Measurements from ENCODE around the gene SNRNP40.

The SNRNP40 gene

GRCh38 chr1:31227891-31228568 lies 68.6 kb downstream of the SNRNP40 start:
- no peak for DNase-seq

- no peak for DNase-seq
Observed at GRCh38 chr1:31224068-31224467, 72.5 kb downstream of the SNRNP40 start.

- no peak for DNase-seq
Observed at GRCh38 chr1:31222176-31222575, 74.4 kb downstream of the SNRNP40 start.

GRCh38 chr1:31221072-31221471 lies 75.5 kb downstream of the SNRNP40 start:
- DNase-seq, result no peak

- no peak for DNase-seq
Observed at GRCh38 chr1:31219489-31219888, 77.1 kb downstream of the SNRNP40 start.

GRCh38 chr1:31218705-31219104 lies 77.9 kb downstream of the SNRNP40 start:
- no peak for DNase-seq

GRCh38 chr1:31216016-31216415 lies 80.6 kb downstream of the SNRNP40 start:
- no peak for DNase-seq

GRCh38 chr1:31215065-31215570 lies 81.5 kb downstream of the SNRNP40 start:
- DNase-seq, result no peak

- no peak for DNase-seq
Observed at GRCh38 chr1:31214316-31215064, 82.1 kb downstream of the SNRNP40 start.

Measured in amniotic stem cell (primary cell).